CMK (cell line): ENCODE data around the gene FZD4.

Experiments
- DNase-seq: peaks from one replicate; pipeline ENCODE4 v3.0.0-alpha.2; 2010; ENCODE audit warnings: low read depth

The FZD4 gene

DNA sequence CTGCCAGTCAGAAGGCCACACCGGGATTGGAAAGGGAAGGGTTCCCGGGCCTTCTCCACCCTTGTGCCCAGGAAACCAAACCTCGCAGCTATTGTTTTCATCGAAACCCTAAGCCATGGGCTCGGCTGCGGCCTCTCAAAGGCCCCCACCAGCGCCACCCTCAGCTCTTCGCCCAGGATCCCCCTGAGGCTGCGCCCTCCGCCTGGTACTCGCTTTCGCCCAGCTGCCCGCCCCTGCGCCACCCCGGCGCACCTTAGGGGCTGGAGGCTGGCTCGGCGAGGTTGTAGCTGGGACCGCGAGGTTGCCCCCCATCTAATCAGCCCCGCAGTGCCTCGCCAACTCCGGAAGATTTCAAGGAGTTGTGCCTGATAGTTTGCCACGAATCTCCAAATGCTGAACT lies 49.0 kb downstream of the FZD4 start:
- DNase-seq: no peak

DNA sequence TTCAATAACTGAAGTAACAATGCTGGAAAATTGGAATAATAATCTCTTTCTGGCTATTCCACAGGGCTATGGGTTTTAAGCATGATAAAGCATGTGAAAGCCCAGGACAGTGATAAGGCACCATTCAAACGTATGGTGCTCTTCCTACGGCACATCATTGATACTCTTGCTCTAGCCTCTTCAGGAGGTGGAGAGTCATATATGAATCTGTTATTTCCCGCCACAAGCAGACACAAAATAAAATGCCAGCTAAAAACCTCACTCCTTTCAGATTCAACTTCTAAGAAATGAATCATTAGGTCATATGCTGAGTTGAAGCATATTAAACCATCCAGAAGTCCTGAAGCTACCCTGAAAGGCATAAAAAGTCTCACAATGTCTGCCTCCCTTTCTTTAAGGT lies 49.9 kb downstream of the FZD4 start:
- DNase-seq: no peak

DNA sequence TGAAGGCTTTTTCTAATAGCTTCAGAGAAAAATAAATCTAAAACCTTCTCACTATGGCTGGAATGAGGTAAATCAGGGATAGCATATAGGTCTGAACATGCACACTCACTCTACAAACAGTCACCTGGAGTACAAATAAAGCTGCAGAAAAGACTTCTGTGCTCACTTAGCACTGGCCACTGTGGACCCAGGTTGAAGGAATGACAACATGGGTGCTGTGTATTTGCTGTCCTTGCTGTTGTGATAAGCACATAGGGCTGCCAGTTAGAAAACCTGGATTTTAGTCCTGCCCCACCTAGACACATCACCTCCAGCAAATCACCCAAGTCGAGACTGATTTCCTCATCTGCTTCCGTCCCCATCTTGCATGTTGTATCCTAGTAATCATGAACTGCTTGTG lies 51.2 kb downstream of the FZD4 start:
- DNase-seq: no peak

DNA sequence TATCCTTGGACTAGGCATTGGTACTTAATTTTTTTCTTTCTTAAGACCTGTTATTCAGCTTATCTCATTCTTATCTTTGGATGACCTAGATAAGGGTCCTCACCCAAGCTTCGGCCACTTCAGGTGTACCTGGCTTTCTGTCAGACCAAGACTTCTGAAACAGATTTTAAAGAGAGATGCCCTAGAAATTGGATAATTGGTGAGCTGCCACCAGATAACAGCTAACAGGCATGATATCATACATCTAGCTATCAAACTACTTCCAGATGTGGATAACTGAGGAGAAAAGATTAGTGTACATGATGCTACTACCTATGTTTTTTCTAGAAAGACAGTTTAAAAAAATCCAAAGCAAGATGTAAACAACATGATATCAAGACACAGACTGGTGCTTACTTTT lies 52.9 kb downstream of the FZD4 start:
- DNase-seq: no peak

DNA sequence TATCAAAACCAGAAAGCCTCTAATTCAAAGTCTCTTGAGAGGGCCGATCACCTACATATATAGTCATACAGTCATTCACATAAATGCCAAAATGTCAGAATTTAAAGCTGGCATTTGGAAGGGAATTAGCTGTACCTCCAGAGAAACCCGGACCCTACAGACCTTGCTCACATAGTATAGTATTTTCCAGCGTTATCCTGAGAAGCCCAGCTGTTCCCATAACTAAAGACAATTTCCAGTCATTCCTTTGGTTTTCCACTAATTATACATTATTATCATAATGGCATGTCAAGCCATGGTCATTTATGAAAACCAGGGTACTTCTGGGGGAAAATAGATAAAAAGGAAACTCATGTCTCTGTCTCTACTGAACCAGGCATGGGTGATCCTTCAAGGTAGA lies 53.6 kb downstream of the FZD4 start:
- DNase-seq: no peak

DNA sequence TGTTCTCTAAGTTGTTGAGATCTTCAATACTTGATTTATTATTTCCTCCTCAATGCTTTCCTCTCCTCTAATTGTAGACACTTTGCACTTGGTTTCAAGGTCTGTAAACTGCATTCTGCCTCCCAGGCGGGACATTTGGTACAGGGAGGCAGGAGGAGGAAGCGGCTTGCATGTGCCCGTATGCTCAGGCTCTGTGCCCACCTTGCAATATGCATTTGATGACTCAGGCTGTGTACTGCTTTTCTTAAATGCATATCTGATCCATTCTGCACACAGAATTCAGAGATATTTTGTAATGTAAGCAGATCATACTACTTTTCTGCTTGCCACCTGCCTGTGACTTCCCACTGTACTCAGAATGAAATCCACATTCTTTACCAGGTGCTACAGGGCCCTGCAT lies 55.0 kb downstream of the FZD4 start:
- no peak for DNase-seq

DNA sequence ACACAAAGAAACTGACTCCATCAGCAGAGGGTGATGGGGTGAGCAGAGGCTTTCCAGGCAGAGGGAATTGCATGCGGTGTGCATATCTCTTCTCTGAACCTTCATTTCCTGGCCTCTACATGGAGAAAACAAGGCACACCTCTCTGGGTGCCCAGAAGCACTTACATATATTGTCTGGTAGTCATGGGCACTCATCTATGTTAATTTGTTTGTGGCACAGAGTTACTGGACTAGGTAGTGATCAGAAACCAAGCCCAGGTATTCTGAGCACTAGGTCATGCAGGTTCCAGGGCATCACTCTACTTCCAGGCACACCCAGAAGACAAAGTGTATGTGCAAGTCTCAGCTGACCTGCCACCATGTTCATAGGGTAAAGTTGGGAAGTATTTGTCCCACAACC lies 56.5 kb downstream of the FZD4 start:
- DNase-seq: no peak

DNA sequence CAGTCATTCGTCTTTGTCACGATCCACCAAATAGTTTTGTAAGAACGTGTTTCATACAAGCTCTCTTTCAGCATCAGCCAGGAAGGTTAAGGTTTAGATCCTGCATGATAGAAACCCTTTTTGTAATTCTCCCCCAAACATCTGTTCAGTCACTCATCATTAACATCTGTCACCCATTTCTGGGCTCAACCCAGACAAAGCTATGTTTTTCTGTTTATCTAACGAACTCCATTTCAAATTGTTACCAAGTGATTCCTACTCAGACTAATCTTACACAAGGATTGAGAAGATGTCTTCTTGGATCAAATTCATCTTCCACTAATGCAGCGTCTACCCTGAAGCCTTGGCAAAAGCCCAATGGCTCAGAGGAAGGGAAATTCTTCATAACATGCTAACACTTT lies 58.8 kb downstream of the FZD4 start:
- no peak for DNase-seq
